Measurements from ENCODE around the gene SPATA22.
"Not testable (repeated sequence)": the region's sequence is repeated elsewhere in the genome, so short reads cannot be mapped to it uniquely, and the experiment has no call there.

SPATA22 gene, protein sequence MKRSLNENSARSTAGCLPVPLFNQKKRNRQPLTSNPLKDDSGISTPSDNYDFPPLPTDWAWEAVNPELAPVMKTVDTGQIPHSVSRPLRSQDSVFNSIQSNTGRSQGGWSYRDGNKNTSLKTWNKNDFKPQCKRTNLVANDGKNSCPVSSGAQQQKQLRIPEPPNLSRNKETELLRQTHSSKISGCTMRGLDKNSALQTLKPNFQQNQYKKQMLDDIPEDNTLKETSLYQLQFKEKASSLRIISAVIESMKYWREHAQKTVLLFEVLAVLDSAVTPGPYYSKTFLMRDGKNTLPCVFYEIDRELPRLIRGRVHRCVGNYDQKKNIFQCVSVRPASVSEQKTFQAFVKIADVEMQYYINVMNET

GRCh38 chr17:3471599-3471998 lies at the start of gene SPATA22:
TSS of gene SPATA22 (minus strand) at chr17:3471819. CDS start at chr17:3469325, 2,494 bp downstream.
- ChIA-PET POLR2A (no interaction called here), CTCF (no interaction called here)
- TF ChIP-seq FOXA1 (IDR thresholded peaks at IDR 0.05): no peak
- TF ChIP-seq LEF1 (IDR thresholded peaks at IDR 0.05; ENCODE audit: borderline replicate concordance): no peak
- no peak for TF ChIP-seq FOXM1 (IDR thresholded peaks at IDR 0.05; ENCODE audit: borderline replicate concordance)
- TF ChIP-seq HDGF (IDR thresholded peaks at IDR 0.05; ENCODE audit: borderline replicate concordance): no peak
- TF ChIP-seq PKNOX1 (IDR thresholded peaks at IDR 0.05): no peak
- TF ChIP-seq ELF4 (IDR thresholded peaks at IDR 0.05): no peak
- no peak for TF ChIP-seq SP1 (IDR thresholded peaks at IDR 0.05)
- no peak for TF ChIP-seq BHLHE40 (IDR thresholded peaks at IDR 0.05; ENCODE audit: borderline replicate concordance)
- no peak for DNase-seq (ENCODE audit: extremely low spot score)

GRCh38 chr17:3519472-3519871 lies 47.9 kb upstream of the SPATA22 start:
- CTCF ChIA-PET; DNase-seq (ENCODE audit: extremely low spot score); POLR2A ChIA-PET: not testable (repeated sequence)

DNA sequence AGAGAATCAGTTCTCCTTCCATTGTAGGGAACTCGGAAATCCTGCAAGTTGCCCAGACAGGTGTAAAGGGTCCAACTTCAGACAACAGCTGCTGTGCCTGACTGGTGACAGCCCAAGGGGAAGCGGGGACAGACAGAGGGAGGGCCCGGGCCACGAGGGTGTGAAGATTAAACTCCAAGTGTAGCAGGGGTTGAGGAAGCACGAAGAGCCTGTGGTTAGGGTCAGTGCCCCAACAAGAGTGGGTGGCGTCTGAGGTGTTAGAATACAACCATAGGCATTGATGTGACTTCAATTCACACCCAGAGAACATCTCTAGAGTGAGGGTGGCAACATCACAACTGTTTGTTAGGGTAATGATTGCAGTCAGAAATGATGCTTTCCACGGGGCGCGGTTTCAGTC lies 43.3 kb upstream of the SPATA22 start:
- ChIA-PET CTCF (no interaction called here), POLR2A (no interaction called here)
- TF ChIP-seq ELF4 (IDR thresholded peaks at IDR 0.05): no peak
- TF ChIP-seq HDGF (IDR thresholded peaks at IDR 0.05; ENCODE audit: borderline replicate concordance): no peak
- TF ChIP-seq TARDBP (IDR thresholded peaks at IDR 0.05): no peak
- no peak for TF ChIP-seq PKNOX1 (IDR thresholded peaks at IDR 0.05)
- no peak for TF ChIP-seq BHLHE40 (IDR thresholded peaks at IDR 0.05; ENCODE audit: borderline replicate concordance)
- TF ChIP-seq SUZ12 (IDR thresholded peaks at IDR 0.05): no peak
- TF ChIP-seq L3MBTL2 (conservative IDR thresholded peaks at IDR 0.05): no peak
- no peak for TF ChIP-seq ARNT (IDR thresholded peaks at IDR 0.05)
- no peak for TF ChIP-seq CTBP1 (IDR thresholded peaks at IDR 0.05; ENCODE audit: borderline replicate concordance)
- TF ChIP-seq LEF1 (IDR thresholded peaks at IDR 0.05; ENCODE audit: borderline replicate concordance): no peak
- TF ChIP-seq FOXK2 (IDR thresholded peaks at IDR 0.05): no peak
- no peak for TF ChIP-seq SP1 (IDR thresholded peaks at IDR 0.05)
- TF ChIP-seq NFRKB (IDR thresholded peaks at IDR 0.05): no peak
- no peak for TF ChIP-seq FOXM1 (IDR thresholded peaks at IDR 0.05; ENCODE audit: borderline replicate concordance)
- TF ChIP-seq FOXA1 (IDR thresholded peaks at IDR 0.05): no peak
- DNase-seq (ENCODE audit: extremely low spot score): no peak

- DNase-seq (ENCODE audit: extremely low spot score): not testable (repeated sequence)
- CTCF ChIA-PET: interaction anchor here (0.5 kb wide), 1 partner anchor 422 kb away, joined by 3 read pairs; no protein-coding TSS in a partner anchor
Observed at GRCh38 chr17:3514167-3514566, 42.5 kb upstream of the SPATA22 start.

DNA sequence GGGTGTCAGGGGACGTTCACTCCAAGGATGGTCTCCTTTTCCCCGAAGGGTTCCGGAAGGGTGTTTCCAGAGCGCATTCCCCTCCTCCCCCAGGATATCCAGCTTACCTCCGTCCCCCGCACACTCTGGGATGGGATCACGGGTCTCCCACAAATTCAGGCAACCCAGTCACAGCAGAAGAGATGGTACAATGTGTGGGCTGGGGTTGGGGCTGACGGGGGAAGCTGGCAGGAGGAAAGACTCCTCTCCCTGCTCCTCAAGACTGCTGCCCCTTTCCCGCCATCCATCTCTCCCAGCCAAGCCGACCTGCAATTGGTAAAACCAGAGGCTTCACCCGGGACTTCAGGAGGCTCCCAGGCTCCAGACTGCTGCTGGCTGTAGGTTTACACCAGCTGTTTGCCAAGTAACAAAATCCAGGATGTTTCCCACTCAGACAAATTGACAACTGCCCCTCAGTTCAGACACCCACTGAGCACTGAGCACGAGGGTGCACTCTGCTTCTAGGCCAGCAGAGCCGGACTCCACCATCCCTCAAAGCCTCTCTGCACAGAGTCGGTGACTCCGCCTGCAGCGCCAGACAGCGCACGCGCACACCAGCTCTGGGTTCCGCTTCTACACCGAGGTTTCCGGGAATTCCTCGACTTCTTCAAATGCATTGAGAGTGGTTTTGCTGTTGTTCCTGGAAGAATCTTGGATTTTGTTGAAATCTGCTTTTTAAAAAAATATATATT lies 41.9 kb upstream of the SPATA22 start:
- ChIA-PET POLR2A (no interaction called here), CTCF (no interaction called here)
- TF ChIP-seq FOXM1 (IDR thresholded peaks at IDR 0.05; ENCODE audit: borderline replicate concordance): no peak
- no peak for TF ChIP-seq ZNF384 (IDR thresholded peaks at IDR 0.05)
- TF ChIP-seq ELF4 (IDR thresholded peaks at IDR 0.05): no peak
- TF ChIP-seq L3MBTL2 (conservative IDR thresholded peaks at IDR 0.05): no peak
- TF ChIP-seq SUZ12 (IDR thresholded peaks at IDR 0.05): no peak
- no peak for TF ChIP-seq SP1 (IDR thresholded peaks at IDR 0.05)
- TF ChIP-seq ARNT (IDR thresholded peaks at IDR 0.05): no peak
- TF ChIP-seq BHLHE40 (IDR thresholded peaks at IDR 0.05; ENCODE audit: borderline replicate concordance): no peak
- no peak for TF ChIP-seq LEF1 (IDR thresholded peaks at IDR 0.05; ENCODE audit: borderline replicate concordance)
- TF ChIP-seq PKNOX1 (IDR thresholded peaks at IDR 0.05): no peak
- TF ChIP-seq TARDBP (IDR thresholded peaks at IDR 0.05): no peak
- no peak for DNase-seq (ENCODE audit: extremely low spot score)

More at GRCh38 chr17:3514167-3514566, 42.5 kb upstream of the SPATA22 start:
- POLR2A ChIA-PET: not testable (repeated sequence)

GRCh38 chr17:3512505-3513171 lies 41.0 kb upstream of the SPATA22 start:
- CTCF ChIA-PET: no interaction called here

More at GRCh38 chr17:3512505-3513171, 41.0 kb upstream of the SPATA22 start:
- TF ChIP-seq L3MBTL2 (conservative IDR thresholded peaks at IDR 0.05): peak; percentile 29; the same call in 1 of the 2 replicates
- TF ChIP-seq FOXM1 (IDR thresholded peaks at IDR 0.05; ENCODE audit: borderline replicate concordance): no peak
- POLR2A ChIA-PET: no interaction called here
- no peak for DNase-seq (ENCODE audit: extremely low spot score)

All from HEK293T (cell line).